Measurements from ENCODE around the gene IQCK. TPM values are rescaled to one million over a fixed set of nuclear protein-coding genes. Genes with fewer than 3 reads are reported as not detected.

IQCK gene
- polyA plus RNA-seq, 2 of the 4 experiments (the other 2 are of a cell fraction), result 10.3 to 15.6 TPM

DNA sequence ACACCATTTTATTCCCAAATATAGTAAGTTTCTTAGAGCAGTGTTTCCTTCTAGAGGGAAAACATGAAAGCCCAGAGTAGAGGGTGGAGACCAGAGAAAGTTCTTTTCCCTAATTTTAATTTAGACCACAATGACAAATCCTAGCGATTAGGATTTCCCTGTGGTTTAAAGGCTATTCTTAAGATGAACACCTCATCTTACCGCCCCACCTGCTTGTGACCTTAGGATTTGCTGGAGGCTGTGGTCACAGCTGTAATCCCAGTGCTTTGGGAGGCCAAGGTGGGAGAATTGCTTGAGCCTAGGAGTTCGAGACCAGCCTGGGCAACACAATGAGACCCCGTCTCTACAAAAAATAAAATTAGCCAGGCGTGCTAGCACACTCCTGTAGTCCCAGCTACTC is 115.5 kb downstream of the IQCK start:
- H3K4me2 ChIP-seq, result no peak overlapping the region
- peaks cover 11% of the 10 kb centered on the region; the same call in 2 of the 3 replicates for H3K4me1 ChIP-seq
- FAIRE-seq (no peak), DNase-seq (ENCODE audit: low read depth in 1 of 2, low spot score in 1 of 2) (no peak), ATAC-seq (no peak)
- TF ChIP-seq POLR2A (IDR thresholded peaks at IDR 0.05; ENCODE audit: low read length) (no peak), HES2 (IDR thresholded peaks at IDR 0.05) (no peak), CHD4 (IDR thresholded peaks at IDR 0.05; ENCODE audit: borderline replicate concordance) (no peak), ESRRA (IDR thresholded peaks at IDR 0.05; ENCODE audit: borderline replicate concordance, low read length) (no peak), CHD2 (IDR thresholded peaks at IDR 0.05; ENCODE audit: low read length, partially characterized antibody) (no peak), SMC3 (IDR thresholded peaks at IDR 0.05) (no peak), PHF8 (IDR thresholded peaks at IDR 0.05; ENCODE audit: borderline replicate concordance, low read depth) (no peak), EHF (CRISPR knock-in tag; IDR thresholded peaks at IDR 0.05) (no peak), NPAS2 (CRISPR knock-in tag; IDR thresholded peaks at IDR 0.05; ENCODE audit: borderline replicate concordance) (no peak)
- TF ChIP-seq, protein P1, sequence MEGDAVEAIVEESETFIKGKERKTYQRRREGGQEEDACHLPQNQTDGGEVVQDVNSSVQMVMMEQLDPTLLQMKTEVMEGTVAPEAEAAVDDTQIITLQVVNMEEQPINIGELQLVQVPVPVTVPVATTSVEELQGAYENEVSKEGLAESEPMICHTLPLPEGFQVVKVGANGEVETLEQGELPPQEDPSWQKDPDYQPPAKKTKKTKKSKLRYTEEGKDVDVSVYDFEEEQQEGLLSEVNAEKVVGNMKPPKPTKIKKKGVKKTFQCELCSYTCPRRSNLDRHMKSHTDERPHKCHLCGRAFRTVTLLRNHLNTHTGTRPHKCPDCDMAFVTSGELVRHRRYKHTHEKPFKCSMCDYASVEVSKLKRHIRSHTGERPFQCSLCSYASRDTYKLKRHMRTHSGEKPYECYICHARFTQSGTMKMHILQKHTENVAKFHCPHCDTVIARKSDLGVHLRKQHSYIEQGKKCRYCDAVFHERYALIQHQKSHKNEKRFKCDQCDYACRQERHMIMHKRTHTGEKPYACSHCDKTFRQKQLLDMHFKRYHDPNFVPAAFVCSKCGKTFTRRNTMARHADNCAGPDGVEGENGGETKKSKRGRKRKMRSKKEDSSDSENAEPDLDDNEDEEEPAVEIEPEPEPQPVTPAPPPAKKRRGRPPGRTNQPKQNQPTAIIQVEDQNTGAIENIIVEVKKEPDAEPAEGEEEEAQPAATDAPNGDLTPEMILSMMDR (IDR thresholded peaks at IDR 0.05), result no peak
- WGBS (ENCODE audit: missing lambda C conversion rate), result 83% methylated on average over 5 of the region's 5 CpGs
- H3K4me3 ChIP-seq, result no peak overlapping the region
- H3K9me3 ChIP-seq, result no peaks in the 10 kb centered on the region
- CTCF ChIA-PET, result interaction anchor here (1.0 kb wide), 1 partner anchor 17 kb away, joined by 3 read pairs; no protein-coding TSS in a partner anchor
- H3K27ac ChIP-seq, result no peak overlapping the region
- POLR2A ChIA-PET, result no interaction called here

DNA sequence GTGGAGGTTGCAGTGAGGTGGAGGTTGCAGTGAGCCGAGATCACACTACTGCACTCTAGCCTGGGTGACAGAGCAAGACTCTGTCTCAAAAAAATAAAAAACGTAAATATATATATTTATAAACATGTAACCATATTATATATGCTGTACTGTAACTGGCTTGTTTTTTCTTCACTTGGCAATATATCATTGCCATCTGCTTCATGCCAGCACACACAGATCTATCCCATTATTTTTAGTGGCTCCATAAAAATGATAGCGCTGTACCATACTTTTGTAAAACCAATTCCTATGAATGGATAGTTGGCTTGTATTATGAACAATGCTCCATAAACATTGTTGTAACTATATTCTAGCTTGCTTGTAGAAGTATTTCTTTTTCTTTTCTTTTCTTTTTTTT is 117.1 kb downstream of the IQCK start:
- no peaks in the 10 kb centered on the region for H3K9me3 ChIP-seq
- no peak for TF ChIP-seq FOSL2 (IDR thresholded peaks at IDR 0.05)
- TF ChIP-seq FOSL2 (CRISPR knock-in tag; IDR thresholded peaks at IDR 0.05), result no peak
- TF ChIP-seq POLR2AphosphoS2 (conservative IDR thresholded peaks at IDR 0.05; ENCODE audit: low read length), result no peak
- TF ChIP-seq ZC3H11A (IDR thresholded peaks at IDR 0.05), result no peak
- TF ChIP-seq RFX5 (IDR thresholded peaks at IDR 0.05), result no peak
- TF ChIP-seq CBX8 (IDR thresholded peaks at IDR 0.05), result no peak
- no peak for TF ChIP-seq ZNF302 (CRISPR knock-in tag; IDR thresholded peaks at IDR 0.05)
- TF ChIP-seq NR3C1 (IDR thresholded peaks at IDR 0.05), result no peak
- TF ChIP-seq NFE2L2 (conservative IDR thresholded peaks at IDR 0.05; ENCODE audit: low read length), result no peak
- TF ChIP-seq SMC3 (IDR thresholded peaks at IDR 0.05), result no peak
- TF ChIP-seq FOXS1 (CRISPR knock-in tag; IDR thresholded peaks at IDR 0.05), result no peak
- no peak for TF ChIP-seq BCL3 (IDR thresholded peaks at IDR 0.05)
- TF ChIP-seq PBX3 (IDR thresholded peaks at IDR 0.05), result no peak
- TF ChIP-seq RAD21 (conservative IDR thresholded peaks at IDR 0.05 in 1 of 2, IDR thresholded peaks at IDR 0.05 in 1 of 2), result no peak
- no peak for TF ChIP-seq EHMT2 (IDR thresholded peaks at IDR 0.05; ENCODE audit: low read depth)
- no peak for TF ChIP-seq POLR2A (IDR thresholded peaks at IDR 0.05; ENCODE audit: low read length)
- TF ChIP-seq KDM5A (IDR thresholded peaks at IDR 0.05), result no peak
- TF ChIP-seq GATA3 (IDR thresholded peaks at IDR 0.05; ENCODE audit: borderline replicate concordance), result no peak
- TF ChIP-seq, protein P2, sequence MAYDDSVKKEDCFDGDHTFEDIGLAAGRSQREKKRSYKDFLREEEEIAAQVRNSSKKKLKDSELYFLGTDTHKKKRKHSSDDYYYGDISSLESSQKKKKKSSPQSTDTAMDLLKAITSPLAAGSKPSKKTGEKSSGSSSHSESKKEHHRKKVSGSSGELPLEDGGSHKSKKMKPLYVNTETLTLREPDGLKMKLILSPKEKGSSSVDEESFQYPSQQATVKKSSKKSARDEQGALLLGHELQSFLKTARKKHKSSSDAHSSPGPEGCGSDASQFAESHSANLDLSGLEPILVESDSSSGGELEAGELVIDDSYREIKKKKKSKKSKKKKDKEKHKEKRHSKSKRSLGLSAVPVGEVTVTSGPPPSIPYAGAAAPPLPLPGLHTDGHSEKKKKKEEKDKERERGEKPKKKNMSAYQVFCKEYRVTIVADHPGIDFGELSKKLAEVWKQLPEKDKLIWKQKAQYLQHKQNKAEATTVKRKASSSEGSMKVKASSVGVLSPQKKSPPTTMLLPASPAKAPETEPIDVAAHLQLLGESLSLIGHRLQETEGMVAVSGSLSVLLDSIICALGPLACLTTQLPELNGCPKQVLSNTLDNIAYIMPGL (CRISPR knock-in tag; IDR thresholded peaks at IDR 0.05; ENCODE audit: borderline replicate concordance), result no peak
- no peak for TF ChIP-seq HEYL (CRISPR knock-in tag; IDR thresholded peaks at IDR 0.05)
- no peak for TF ChIP-seq JUNB (IDR thresholded peaks at IDR 0.05)
- no peak overlapping the region for H3K4me3 ChIP-seq
- no peak for FAIRE-seq
- no peak for ATAC-seq
- H3K4me1 ChIP-seq, result peaks cover 11% of the 10 kb centered on the region; the same call in 2 of the 3 replicates
- POLR2A ChIA-PET, result no interaction called here
- no peak overlapping the region for H3K27ac ChIP-seq
- 91% methylated on average over 3 of the region's 3 CpGs for WGBS (ENCODE audit: missing lambda C conversion rate)
- no peak for DNase-seq (ENCODE audit: low read depth in 1 of 2, low spot score in 1 of 2)
- no peak overlapping the region for H3K4me2 ChIP-seq
- CTCF ChIA-PET, result no interaction called here

Data from A549 (cell line).